ENCODE measurements around the gene SGCA.

SGCA gene

GRCh38 chr17:50187751-50188530 is 22.1 kb downstream of the SGCA start:
- Histone ChIP-seq H3K4me3 (replicated peaks; ENCODE audit: low read depth, low read length) (no peak overlapping the region), H3K36me3 (ENCODE audit: control insufficient read depth, insufficient read depth, low read length) (peaks cover 2% of the 10 kb centered on the region), H3K27me3 (replicated peaks; ENCODE audit: control insufficient read depth, insufficient read depth, low read length) (no peaks in the 10 kb centered on the region)
- DNase-seq (ENCODE audit: extremely low read depth, insufficient read length) = no peak
- no peak for TF ChIP-seq CTCF (IDR thresholded peaks at IDR 0.05; ENCODE audit: insufficient read depth, low read length, poor library complexity, severe bottlenecking)

DNA sequence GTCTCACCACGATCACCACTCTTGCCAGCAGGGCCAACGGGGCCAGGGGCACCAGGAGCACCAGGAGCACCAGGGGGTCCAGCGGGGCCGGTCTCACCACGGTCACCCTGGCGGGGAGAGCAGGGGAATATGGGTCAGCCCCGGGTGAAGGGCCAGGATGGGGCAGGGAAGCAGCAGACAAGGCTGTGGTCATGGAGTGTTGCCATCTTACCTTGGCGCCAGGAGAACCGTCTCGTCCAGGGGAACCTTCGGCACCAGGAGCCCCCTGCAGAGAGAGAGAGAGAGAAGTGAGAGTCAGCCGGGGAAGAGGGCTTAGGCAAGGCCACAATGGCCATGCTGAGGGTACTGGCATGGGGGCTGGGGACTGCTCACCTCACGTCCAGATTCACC is 22.7 kb downstream of the SGCA start:
- Histone ChIP-seq H3K36me3 (ENCODE audit: control insufficient read depth, insufficient read depth, low read length) (peaks cover 2% of the 10 kb centered on the region), H3K27me3 (replicated peaks; ENCODE audit: control insufficient read depth, insufficient read depth, low read length) (no peaks in the 10 kb centered on the region)

GRCh38 chr17:50188921-50189549 is 23.2 kb downstream of the SGCA start:
- DNase-seq (ENCODE audit: extremely low read depth, insufficient read length) = no peak
- no peak overlapping the region for H3K4me3 ChIP-seq (replicated peaks; ENCODE audit: low read depth, low read length)
- TF ChIP-seq CTCF (IDR thresholded peaks at IDR 0.05; ENCODE audit: insufficient read depth, low read length, poor library complexity, severe bottlenecking) = no peak
- no peaks in the 10 kb centered on the region for H3K27me3 ChIP-seq (replicated peaks; ENCODE audit: control insufficient read depth, insufficient read depth, low read length)
- peaks cover 2% of the 10 kb centered on the region for H3K36me3 ChIP-seq (ENCODE audit: control insufficient read depth, insufficient read depth, low read length)

More for the DNA sequence above, 22.7 kb downstream of the SGCA start:
- no peak for TF ChIP-seq CTCF (IDR thresholded peaks at IDR 0.05; ENCODE audit: insufficient read depth, low read length, poor library complexity, severe bottlenecking)
- H3K4me3 ChIP-seq (replicated peaks; ENCODE audit: low read depth, low read length) = no peak overlapping the region
- DNase-seq (ENCODE audit: extremely low read depth, insufficient read length) = no peak

DNA sequence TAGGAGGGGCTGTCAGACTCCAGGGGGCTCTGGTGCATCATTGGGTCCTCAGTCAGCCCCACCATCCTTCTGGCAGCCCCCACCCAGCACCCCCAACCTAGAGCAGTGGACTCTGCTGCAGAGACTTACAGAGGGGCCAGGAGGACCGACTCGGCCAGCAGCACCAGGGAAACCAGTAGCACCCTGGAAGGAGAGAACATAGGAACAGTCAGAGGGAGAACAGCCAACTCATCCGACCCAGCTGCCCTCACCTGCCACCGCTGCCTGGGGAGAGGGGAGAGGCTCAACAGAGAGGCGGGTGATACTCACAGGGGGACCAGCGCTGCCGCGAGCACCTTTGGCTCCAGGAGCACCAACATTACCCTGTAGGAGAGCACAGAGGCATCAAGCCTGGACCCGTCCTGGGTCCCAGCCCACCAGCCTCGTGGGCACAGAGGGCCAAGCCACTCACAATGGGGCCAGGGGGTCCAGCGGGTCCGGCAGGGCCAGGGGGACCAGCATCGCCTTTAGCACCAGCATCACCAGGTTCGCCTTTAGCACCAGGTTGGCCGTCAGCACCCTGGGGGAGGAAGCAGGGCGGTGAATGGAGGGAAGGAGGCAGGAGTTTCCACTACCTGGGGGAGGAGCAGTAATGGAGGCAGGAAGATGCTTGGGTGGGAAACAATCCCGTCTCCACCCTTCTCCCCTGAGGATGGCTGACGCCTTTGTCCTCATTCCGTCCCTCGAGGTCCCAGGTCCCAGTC is 23.9 kb downstream of the SGCA start:
- TF ChIP-seq CTCF (IDR thresholded peaks at IDR 0.05; ENCODE audit: insufficient read depth, low read length, poor library complexity, severe bottlenecking) = no peak
- Histone ChIP-seq H3K4me3 (replicated peaks; ENCODE audit: low read depth, low read length) (no peak overlapping the region), H3K27me3 (replicated peaks; ENCODE audit: control insufficient read depth, insufficient read depth, low read length) (no peaks in the 10 kb centered on the region), H3K36me3 (ENCODE audit: control insufficient read depth, insufficient read depth, low read length) (peaks cover 2% of the 10 kb centered on the region)
- DNase-seq (ENCODE audit: extremely low read depth, insufficient read length) = no peak

DNA sequence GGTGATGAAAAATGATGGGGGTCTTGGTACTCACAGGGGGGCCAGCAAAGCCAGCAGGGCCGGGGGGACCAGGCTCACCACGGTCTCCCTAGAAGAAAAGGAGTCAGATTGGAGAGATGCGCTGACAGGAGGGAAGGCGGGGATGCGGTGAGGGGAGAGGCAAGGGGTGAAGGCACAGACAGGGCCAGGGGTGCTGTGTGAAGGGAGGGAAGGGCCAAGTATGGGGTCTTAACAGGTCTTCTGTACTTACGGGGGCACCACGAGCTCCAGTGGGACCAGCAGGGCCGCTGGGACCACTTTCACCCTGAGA is 24.4 kb downstream of the SGCA start:
- Histone ChIP-seq H3K27me3 (replicated peaks; ENCODE audit: control insufficient read depth, insufficient read depth, low read length) (no peaks in the 10 kb centered on the region), H3K4me3 (replicated peaks; ENCODE audit: low read depth, low read length) (no peak overlapping the region)
- DNase-seq (ENCODE audit: extremely low read depth, insufficient read length) = no peak

More for the DNA sequence above, 24.4 kb downstream of the SGCA start:
- no peak for TF ChIP-seq CTCF (IDR thresholded peaks at IDR 0.05; ENCODE audit: insufficient read depth, low read length, poor library complexity, severe bottlenecking)
- peaks cover 2% of the 10 kb centered on the region for H3K36me3 ChIP-seq (ENCODE audit: control insufficient read depth, insufficient read depth, low read length)
